ENCODE results near the gene TCL1A.

The TCL1A gene

DNA sequence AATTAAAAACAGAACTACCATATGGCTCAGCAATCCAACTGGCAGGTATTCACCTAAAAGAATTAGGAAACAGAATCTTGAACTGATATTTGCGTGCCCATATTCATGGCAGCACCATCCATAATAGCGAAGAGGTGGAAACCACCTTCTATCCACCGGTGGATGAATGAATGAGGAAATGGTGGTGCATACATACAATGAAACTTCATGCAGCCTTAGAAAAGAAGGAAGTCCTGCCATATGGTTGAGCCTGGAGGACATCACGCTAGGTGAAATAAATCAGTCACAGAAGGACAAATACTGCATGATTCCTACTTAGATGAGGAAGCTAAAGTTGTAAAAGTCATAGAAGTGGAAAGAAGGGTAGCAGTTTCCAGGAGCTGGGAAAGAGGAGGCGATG, 6.6 kb downstream of the TCL1A start:
- in situ Hi-C loops (cut with MboI; ENCODE audit: low sequenced_read_pairs): no loop called here

DNA sequence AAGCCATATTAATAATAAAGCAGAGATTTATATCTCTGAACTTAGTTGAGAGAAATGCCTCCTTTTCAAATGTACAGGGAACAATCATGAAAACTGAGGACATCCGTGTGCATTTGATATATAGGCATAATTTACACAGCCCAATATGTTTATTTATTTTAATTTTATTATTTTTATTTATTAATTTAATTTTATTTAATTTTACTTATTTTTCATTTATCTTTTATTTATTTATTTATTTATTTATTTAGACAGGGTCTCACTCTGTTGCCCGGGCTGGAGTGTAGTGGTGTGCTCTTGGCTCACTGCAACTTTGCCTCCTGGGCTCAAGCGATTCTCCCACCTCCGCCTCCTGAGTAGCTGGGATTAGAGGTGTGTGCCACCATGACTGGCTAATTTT, 8.4 kb downstream of the TCL1A start:
- in situ Hi-C loops (cut with MboI; ENCODE audit: low sequenced_read_pairs): no loop called here

DNA sequence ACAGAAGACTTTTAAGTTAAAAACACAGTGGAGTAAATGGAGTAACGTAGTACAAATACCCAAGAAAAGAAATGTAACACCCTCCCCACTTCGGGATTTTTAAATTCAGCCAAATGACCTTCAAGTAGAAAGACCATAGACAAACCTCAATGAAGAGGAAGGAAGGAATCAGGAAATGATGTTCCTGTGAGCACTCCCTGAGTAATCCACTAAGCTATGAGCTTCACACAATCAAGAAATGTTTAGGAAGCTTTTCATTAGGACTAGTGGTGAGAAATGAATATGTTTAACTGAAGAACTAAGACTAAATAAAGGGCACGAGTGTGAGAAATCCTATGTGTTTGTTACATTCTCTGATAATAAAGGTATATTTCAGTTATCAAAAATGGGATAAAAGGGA, 10.1 kb downstream of the TCL1A start:
- in situ Hi-C loops (cut with MboI; ENCODE audit: low sequenced_read_pairs): no loop called here

DNA sequence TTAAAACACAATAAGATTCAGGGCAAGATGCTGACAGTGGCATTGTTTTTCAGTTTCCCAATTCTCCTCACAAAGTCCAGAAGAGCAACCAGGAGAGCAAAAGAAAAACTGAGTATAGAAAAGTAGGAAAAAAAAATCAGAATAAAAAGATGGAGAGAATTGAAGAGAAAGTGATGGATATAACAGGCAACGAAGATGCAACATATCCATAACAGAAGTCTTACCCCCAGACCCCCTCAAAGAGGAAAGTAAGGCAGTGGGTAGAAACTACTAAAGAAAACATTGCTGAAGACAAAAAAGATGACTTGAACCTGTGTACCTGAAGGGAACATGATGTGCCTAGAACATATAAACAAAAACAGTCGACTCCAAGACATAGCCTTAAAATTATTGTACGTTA, 10.6 kb downstream of the TCL1A start:
- in situ Hi-C loops (cut with MboI; ENCODE audit: low sequenced_read_pairs): no loop called here

DNA sequence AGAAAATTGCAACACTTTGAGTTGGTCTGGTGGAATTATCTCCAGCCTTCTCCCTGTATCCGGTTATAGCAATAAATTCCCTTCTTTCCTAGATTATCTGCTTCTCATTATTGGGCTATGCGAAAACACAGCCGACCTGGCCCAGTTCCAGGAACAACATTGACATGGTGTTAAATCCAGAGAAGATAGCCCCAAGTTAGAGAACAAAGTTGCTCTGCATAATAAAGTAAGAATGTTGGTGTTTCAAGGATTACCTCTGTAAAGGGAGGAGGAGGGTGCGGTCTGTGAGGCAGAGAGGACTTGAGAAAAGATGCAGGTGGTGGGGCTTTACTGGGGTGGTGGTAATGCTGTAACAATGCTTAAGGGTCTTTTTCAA, 12.1 kb downstream of the TCL1A start:
- in situ Hi-C loops (cut with MboI; ENCODE audit: low sequenced_read_pairs): no loop called here

DNA sequence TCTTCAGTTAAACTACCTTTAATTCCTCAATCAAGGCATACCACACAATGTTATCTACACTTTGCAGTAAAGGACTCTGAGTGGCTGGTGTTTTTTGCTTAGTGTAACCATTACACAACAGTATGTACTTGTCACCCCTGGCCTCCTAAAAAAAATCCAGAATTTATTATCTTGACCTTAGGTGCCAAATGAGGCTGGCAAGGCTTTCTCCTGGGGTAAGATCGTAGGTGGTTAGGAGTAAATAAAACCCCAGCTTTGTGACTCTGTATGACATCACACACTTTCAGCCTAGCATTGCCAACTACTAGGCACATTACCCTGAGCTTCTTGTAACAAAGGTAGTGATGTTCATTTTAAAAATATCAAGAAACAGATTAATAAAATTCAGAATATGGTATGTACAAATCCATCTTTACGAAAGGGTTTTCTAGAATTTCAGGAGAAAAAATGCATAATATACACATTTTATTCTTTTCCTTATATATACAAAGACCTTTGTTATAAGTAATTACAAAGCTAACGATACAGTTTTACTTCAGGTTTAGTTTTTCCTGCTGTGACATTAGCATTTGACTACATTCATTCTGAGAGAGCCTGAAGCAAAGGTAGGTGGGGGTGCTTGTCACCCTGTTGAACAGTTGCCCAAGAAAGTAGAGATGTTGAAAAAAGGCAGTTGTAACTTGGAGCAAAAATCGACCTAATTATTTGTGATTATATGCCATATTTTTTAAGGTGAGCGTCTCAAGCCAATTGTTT, 13.5 kb downstream of the TCL1A start:
- in situ Hi-C loops (cut with MboI; ENCODE audit: low sequenced_read_pairs): no loop called here

DNA sequence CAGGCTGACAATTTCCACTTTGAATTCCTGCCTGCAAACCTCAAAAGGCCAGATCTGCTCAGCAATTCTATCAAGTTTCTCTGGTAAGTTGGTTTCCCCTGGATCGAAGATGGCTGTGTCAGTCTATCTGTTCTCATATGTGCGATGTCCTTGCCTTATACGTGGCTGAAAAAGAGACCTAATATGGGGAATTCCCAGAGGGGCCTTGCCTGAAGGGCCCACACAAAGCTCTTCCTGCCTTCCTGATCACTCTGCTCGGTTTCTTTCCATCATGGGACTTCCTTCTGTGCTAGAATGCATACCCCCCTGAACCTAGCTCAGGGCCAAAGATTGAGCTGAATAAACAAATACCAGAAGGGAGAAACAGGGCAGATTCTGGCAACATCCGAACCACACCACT, 14.5 kb downstream of the TCL1A start:
- in situ Hi-C loops (cut with MboI; ENCODE audit: low sequenced_read_pairs): loop anchor here (25.0 kb wide), 1 partner anchor 262 kb away; no protein-coding TSS in a partner anchor

DNA sequence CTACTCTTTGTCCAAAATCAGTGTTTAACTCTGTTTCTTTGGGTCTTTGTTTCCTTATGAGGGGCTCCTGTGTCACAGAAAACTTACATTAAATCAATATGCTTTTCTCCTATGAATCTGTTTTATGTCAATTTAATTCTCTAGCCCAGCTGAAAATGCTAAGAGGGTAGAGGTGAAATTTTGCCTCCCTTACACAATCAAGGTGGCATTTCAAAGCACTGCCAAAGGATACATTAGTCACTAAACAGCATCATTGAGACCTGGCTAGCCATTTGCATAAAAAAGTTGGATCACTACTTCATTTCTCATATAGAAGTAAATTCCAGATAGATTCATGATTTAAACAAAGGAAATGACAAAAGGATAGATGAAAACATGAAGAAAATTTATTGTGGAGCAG, 15.6 kb downstream of the TCL1A start:
- in situ Hi-C loops (cut with MboI; ENCODE audit: low sequenced_read_pairs): loop anchor here (25.0 kb wide), 1 partner anchor 261 kb away; no protein-coding TSS in a partner anchor

DNA sequence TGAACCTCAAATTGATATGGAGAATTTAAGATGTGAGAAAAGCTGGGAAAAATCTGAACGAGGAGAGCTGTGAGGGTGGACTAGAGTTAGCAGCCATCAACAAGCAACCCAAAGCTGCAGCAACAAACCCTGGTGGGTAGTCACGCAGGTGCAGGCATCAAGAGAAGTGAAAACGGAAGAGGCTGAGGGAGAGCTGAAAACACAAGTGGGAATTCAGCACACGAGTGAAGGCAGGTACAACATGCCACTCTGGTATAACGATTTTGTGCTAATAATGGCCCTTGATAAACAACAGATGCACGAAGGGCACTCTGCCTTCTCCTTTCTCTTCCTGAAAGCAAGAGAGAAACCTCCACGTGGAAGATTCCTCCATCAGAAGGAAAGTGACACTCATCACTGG, 16.2 kb downstream of the TCL1A start:
- in situ Hi-C loops (cut with MboI; ENCODE audit: low sequenced_read_pairs): loop anchor here (25.0 kb wide), 1 partner anchor 260 kb away; no protein-coding TSS in a partner anchor

DNA sequence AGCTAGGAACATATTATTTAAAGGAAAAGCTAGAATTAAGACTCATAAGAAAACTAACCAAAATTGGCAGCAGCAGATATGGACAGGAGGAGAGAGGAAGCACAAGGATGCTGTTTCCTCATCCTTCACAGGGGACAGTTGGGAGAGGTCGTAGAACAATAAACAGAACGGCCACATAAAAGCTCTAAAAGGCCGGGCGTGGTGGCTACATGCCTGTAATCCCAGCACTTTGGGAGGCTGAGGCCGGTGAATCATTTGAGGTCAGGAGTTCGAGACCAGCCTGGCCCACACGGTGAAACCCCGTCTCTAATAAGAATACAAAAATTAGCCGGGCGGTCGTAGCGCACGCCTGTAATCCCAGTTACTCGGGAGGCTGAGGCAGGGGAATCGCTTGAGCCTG, 17.2 kb downstream of the TCL1A start:
- in situ Hi-C loops (cut with MboI; ENCODE audit: low sequenced_read_pairs): loop anchor here (25.0 kb wide), 1 partner anchor 259 kb away; no protein-coding TSS in a partner anchor

DNA sequence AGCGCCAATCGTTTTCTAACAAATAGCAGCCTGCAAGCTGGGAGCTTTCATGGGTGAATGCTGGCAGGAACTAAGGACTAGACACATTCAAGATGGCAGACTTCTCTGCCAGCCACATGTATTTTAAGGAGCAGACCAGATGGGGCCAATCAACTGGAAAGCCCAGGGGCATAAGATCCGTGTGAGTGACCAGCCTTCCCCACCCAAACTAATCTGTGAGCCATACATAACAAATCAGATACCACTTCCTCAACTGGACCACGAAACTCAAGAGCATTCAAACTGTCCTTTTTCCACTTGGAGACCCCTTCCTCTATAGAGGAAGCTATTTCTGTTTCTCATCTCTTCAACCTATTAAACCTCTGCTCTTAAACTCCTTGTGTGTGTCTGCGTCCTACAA, 18.0 kb downstream of the TCL1A start:
- in situ Hi-C loops (cut with MboI; ENCODE audit: low sequenced_read_pairs): loop anchor here (25.0 kb wide), 1 partner anchor 259 kb away; no protein-coding TSS in a partner anchor

DNA sequence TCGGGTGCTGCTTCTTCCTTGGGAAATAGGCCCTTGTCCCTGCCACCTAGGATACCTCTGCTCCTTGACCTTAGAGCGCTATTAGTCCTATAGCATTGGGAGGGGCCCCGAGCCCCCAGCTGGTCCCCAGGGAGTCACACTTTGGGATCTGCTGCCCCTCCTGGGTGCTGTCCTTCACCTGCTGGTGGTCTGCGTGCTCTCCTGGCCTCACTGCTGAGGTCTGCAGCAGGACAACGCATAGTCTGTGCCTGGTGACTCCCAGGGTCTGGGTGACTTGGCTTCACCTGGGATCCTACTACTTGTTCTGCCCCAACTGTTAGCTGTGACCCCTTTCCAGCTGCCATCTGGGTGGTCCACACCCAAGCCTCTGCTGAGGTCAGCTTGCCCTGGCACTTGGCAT, 18.9 kb downstream of the TCL1A start:
- in situ Hi-C loops (cut with MboI; ENCODE audit: low sequenced_read_pairs): loop anchor here (25.0 kb wide), 1 partner anchor 258 kb away; no protein-coding TSS in a partner anchor

DNA sequence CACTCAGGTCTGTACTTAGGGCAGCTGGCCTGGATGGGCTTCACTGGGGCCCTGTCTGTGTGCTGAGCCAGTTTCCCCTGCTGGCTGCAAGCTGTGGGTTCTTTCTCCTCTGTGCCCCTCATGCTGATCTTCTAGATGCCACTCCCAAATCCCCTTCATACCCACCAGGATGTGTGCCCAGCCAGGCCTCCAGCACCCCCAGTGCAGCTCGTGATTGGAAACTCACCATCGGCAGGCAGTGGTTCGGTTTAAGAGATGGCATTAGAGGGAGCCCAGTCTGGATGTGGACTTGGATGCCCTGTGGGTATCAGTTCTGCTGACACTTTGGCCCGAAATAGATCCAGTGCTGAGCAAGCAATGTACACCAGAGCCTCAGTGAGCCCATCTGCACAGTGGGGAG, 21.8 kb downstream of the TCL1A start:
- in situ Hi-C loops (cut with MboI; ENCODE audit: low sequenced_read_pairs): loop anchor here (25.0 kb wide), 1 partner anchor 255 kb away; no protein-coding TSS in a partner anchor

DNA sequence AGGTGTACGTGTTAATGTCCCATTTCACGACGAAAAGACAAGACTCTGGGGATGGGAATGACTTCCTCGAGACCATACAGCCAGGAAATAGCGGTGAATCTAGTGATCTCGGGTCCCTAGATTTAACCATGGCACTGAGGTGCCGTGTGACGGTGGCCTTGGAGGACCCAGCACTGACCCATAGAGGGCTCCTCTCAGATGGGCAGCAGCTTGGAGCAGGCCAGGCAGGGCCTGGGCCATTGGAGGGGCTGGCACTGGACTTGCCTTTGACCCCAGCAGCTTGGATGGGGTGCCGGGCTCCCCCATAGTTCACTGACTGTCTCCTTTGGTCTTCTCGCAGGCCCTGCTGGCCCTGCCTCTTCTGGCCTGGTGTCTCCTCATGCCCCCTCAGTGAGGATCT, 22.3 kb downstream of the TCL1A start:
- in situ Hi-C loops (cut with MboI; ENCODE audit: low sequenced_read_pairs): loop anchor here (25.0 kb wide), 1 partner anchor 254 kb away; no protein-coding TSS in a partner anchor

DNA sequence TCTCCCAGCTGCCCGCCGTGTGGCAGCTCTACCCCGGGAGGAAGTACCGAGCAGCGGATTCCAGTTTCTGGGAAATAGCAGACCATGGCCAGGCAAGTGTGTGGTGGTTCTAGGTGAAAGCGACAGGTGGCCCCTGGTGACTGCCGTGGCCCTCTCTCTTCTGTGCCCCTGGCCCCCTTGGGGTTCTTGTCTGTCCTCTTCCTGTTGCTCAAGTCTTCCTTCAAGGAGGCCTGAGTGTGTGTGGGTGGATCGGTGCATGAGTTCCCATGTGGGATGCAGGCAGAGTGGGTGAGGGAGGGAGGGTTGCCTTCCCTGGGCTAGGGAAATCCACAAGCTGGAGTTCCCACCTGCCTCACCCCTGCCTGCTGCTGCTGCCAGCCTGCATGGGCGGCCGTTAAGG, 23.1 kb downstream of the TCL1A start:
- in situ Hi-C loops (cut with MboI; ENCODE audit: low sequenced_read_pairs): loop anchor here (25.0 kb wide), 1 partner anchor 254 kb away; no protein-coding TSS in a partner anchor

DNA sequence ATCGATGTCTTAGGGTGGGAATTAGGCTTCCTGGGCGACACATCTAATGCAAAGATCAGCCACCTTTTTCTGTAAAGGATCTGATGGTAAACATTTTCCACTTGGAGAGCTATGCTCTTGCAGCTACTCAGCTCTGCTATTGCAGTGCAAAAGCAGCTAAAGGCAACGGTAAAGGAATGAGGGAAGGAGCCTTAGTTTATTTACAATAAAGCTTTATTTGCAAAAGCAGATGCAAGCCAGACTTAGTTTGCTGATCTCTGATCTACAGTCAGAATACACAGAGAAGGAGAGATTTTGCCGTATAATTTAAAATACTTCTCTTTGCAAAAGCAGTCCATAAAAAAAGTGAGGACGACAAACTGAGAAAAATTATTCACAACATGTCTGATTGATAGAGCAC, 24.5 kb downstream of the TCL1A start:
- in situ Hi-C loops (cut with MboI; ENCODE audit: low sequenced_read_pairs): loop anchor here (25.0 kb wide), 1 partner anchor 252 kb away; no protein-coding TSS in a partner anchor

DNA sequence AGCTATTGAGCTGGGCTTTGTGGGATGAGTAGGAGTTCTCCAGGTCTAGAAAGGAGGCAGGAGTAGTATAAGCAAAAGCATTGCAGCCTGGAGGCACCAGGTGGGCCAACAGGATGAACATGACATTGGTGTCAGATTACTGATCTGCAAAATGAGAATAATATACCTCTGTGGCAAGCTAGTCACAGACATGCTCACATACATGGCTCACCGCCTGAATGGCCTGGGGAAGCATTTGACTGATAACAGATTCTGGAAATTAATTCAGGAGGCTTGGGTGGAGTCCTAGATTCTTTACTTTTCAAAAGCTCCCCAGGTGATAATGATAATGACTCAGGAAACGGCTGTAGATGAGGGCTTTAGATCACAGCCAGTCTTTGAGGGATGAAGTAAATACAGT, 27.0 kb downstream of the TCL1A start:
- in situ Hi-C loops (cut with MboI; ENCODE audit: low sequenced_read_pairs): loop anchor here (25.0 kb wide), 1 partner anchor 250 kb away; no protein-coding TSS in a partner anchor

DNA sequence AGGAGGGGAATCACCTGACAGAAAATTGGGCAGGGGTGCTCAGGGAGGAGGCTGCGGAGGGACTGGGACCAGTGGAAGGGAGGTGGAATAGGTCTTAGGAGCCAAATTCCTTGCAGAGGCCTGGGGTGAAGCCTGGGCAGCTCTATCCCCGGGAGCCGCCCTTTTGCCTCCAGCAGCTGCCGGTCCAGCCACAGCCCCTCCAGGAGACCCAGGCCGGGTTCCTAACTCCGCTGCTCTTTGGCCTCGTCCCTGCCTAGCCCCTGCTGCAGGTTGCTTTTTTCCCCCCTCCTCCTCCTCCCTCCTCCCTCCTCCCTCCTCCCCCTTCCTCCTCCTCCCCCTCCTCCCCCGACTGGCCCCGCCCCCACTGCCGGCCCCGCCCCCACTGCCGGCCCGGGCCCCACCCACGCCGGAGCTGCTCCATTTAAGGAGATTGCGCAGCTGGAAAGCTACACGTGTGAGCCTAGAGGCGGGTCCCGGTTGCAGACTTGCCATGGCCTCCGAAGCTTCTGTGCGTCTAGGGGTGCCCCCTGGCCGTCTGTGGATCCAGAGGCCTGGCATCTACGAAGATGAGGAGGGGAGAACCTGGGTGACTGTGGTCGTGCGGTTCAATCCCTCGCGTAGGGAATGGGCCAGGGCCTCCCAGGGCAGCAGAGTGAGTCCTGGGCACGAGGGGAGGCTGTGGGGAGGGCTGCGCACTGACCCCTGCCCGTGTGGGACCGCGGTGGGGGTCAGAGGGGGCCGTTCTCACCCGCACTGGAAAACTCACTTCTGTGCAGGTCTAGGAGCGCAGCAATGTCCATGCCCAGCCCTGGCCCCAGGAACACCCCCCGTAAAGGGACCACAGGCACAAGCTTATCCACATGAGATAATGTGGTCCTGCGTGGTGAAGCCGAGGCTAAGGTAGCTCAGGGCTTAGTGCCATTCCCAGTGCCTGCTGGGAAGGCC, 27.7 kb downstream of the TCL1A start, which contains the start of gene TCL1B:
TCL1B (plus strand) TSS at position 449 of the 945 bp plus-strand sequence; CDS start at position 491, 42 bp downstream.
- in situ Hi-C loops (cut with MboI; ENCODE audit: low sequenced_read_pairs): loop anchor here (25.0 kb wide), 1 partner anchor 249 kb away; no protein-coding TSS in a partner anchor

DNA sequence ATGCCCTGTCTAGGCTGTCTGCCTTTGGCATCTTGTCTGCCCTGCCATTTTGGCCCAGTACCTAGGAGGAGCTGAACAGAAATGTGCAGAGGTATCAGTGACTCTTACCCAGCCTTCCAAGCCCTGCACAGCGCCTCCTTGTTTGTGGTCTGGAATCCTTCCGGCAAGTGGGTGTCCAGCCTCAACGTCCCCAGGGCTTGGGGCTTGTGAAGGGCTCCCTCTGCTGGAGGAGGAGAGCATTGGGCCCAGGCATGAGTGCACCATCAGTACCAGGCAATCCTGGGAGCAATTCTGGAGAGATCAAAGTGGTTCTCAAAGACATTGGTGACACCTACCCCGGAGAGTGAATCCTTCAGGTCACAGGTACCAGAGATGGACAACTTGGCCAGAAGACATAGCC, 30.1 kb downstream of the TCL1A start:
- in situ Hi-C loops (cut with MboI; ENCODE audit: low sequenced_read_pairs): loop anchor here (25.0 kb wide), 1 partner anchor 246 kb away; no protein-coding TSS in a partner anchor

DNA sequence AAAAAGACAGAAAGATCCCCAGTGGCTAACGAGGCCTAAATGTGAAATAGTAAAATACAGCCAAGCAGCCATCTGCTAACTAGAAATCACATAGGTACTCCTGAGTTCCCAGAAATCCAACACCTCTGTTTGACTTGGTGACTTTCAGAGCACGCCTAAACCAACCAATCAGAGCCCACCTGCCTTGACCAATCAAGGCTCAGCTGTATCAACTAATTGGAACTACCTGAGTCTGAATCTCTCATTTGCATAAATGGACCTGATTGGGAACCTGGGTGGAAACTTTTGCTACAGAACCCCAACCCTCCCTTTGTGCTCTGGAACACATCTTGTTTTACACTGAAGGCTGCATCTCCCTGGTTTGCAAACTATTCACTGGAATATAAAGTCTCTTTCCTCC, 32.8 kb downstream of the TCL1A start:
- in situ Hi-C loops (cut with MboI; ENCODE audit: low sequenced_read_pairs): loop anchor here (25.0 kb wide), 1 partner anchor 244 kb away; no protein-coding TSS in a partner anchor

Data from HL-60/S4 (cell line).